LNCAP (cell line): Measurements from ENCODE around the gene CSNK2A2.

Experiments used
- TF ChIP-seq, protein P1 (sequence below): fragments of 450-650 bp; IDR thresholded peaks from 2 replicates; pipeline ENCODE4 v1.5.1; 2017; ENCODE audit warnings: mild to moderate bottlenecking

The CSNK2A2 gene

DNA sequence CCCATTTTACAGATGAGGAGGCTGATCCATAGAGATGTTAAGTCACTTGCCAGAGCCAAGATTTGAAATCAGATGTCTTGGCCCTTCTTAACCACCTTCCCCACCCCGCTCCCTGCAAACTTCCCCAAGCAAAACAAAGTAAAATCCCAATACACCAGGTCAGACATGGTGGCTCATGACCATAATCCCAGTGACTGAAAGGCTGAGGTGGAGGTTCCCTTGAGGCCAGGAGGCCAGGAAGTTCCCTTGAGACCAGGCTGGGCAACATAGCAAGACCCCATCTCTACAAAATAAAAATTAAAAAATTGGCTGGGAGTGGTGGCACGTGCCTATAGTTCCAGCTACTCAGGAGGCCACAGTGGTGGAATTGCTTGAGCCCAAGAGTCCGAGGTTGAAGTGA is 28.9 kb upstream of the CSNK2A2 start:
- TF ChIP-seq, protein P1, sequence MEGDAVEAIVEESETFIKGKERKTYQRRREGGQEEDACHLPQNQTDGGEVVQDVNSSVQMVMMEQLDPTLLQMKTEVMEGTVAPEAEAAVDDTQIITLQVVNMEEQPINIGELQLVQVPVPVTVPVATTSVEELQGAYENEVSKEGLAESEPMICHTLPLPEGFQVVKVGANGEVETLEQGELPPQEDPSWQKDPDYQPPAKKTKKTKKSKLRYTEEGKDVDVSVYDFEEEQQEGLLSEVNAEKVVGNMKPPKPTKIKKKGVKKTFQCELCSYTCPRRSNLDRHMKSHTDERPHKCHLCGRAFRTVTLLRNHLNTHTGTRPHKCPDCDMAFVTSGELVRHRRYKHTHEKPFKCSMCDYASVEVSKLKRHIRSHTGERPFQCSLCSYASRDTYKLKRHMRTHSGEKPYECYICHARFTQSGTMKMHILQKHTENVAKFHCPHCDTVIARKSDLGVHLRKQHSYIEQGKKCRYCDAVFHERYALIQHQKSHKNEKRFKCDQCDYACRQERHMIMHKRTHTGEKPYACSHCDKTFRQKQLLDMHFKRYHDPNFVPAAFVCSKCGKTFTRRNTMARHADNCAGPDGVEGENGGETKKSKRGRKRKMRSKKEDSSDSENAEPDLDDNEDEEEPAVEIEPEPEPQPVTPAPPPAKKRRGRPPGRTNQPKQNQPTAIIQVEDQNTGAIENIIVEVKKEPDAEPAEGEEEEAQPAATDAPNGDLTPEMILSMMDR = no peak

- TF ChIP-seq, protein P1 = no peak
These were observed 28.2 kb upstream of the CSNK2A2 start for GRCh38 chr16:58225965-58226602.

DNA sequence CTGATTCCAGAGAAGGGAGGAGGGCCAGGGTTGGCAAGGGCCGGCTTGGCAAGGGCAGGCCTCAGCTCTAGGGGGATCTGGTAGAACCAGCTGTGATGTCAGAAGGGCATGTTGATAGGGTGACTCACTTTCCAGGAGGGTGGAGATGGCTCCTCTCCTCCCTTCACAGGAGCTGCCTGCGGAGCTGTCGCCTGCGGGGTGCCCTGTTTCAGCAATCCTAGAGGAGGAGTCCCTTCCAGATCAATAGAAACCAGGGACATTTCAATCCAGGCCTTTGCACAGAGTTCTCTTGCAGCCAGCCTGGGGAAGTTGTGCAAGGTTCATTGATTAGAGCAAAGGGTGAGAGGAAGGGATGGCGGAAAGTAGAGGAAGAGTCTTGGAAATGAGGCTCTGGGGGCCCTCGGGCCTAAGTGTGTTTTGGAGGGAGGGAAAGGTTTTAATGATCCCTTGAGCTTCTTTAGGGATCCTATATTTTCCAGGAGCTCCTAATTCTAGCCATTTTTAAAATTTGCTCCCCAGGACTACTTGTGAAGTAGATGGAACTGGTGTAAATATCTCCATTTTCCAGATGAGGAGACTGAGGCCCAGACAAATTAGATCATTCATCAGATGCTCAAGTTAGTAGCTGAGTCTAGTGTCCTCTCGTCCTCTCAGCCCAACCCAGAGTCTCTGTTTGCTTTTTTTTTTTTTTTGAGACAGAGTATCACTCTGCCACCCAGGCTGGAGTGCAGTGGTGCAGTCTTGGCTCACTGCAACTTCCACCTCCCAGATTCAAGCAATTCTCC is 24.8 kb upstream of the CSNK2A2 start:
- TF ChIP-seq, protein P1 = no peak

GRCh38 chr16:58219432-58219831 is 21.5 kb upstream of the CSNK2A2 start:
- TF ChIP-seq, protein P1 = no peak

- TF ChIP-seq, protein P1 = no peak
These were observed 20.9 kb upstream of the CSNK2A2 start for GRCh38 chr16:58218786-58219185.

DNA sequence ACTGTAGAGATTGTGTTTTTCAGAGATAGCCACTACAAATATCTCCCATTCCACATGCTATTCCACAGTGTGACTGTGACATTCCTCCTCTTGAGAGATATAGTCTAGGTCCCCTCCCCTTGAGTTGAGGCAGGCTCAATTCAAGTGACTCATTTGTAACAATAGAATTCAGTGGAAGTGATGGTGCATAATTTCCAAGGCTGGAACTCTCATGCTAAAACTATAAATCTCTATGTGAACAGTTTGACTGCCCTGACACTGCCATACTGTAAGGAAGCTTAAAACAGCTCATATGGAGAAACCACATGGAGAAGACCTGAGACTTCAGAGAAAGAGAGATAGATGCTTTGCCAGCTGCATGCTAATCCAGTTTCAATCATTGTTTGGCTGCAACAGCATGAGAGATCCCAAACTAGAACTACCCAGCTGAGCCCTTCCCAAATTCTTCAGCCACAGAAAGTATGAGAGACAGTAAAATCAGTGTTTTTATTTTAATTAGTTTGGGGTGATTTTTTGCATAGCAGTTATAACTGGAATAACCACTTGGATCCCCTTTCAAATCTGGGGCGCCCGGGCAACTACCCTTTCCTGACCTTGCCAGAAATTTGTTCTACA is 19.5 kb upstream of the CSNK2A2 start:
- TF ChIP-seq, protein P1 = no peak

GRCh38 chr16:58212824-58213655 is 15.1 kb upstream of the CSNK2A2 start:
- TF ChIP-seq, protein P1 = no peak
